GM12872 (cell line): ENCODE data around the gene CDK6.

Source experiments
- CTCF ChIP-seq: IDR thresholded peaks from 3 replicates; pipeline ENCODE4 v1.5.1; 2011; ENCODE audit warnings: low read depth, mild to moderate bottlenecking, low read length, moderate library complexity; ENCODE audit not compliant: insufficient read depth

Gene CDK6

GRCh38 chr7:92854501-92855238 is 18.3 kb upstream of the CDK6 start:
- TF ChIP-seq CTCF: no peak

- TF ChIP-seq CTCF: no peak
These were observed 15.4 kb upstream of the CDK6 start for GRCh38 chr7:92851732-92852131.

GRCh38 chr7:92850516-92850915 is 14.1 kb upstream of the CDK6 start:
- no peak for TF ChIP-seq CTCF

- TF ChIP-seq CTCF: no peak
These were observed 12.9 kb upstream of the CDK6 start for GRCh38 chr7:92849322-92849721.

- TF ChIP-seq CTCF: no peak
These were observed 12.5 kb upstream of the CDK6 start for GRCh38 chr7:92848851-92849250.

- no peak for TF ChIP-seq CTCF
These were observed 12.1 kb upstream of the CDK6 start for GRCh38 chr7:92848441-92848840.

- TF ChIP-seq CTCF: no peak
These were observed 10.9 kb upstream of the CDK6 start for GRCh38 chr7:92847305-92847704.
